GM12891 (cell line): ENCODE results near the gene TAS1R1.
"Not testable (repeated sequence)": the region's sequence is repeated elsewhere in the genome, so short reads cannot be mapped to it uniquely, and the experiment has no call there.

Experiments
- DNase-seq: peaks from one replicate; pipeline ENCODE4 v3.0.0; 2011; ENCODE audit warnings: low spot score; ENCODE audit not compliant: insufficient read length
- FAIRE-seq: peaks from 2 replicates; lab custom pipeline; 2011; peaks lifted over from hg19 to GRCh38; lab: Jason Lieb, UNC
- PAX5 ChIP-seq: IDR thresholded peaks from 2 replicates; pipeline ENCODE4 v1.6.1; 2011; ENCODE audit warnings: low read length, moderate library complexity, mild to moderate bottlenecking; ENCODE audit not compliant: insufficient read depth, severe bottlenecking
- POLR2A ChIP-seq: IDR thresholded peaks from 2 replicates; pipeline ENCODE4 v1.6.1; 2011; ENCODE audit warnings: low read depth, low read length, control low read depth
- POLR2AphosphoS5 ChIP-seq: IDR thresholded peaks from 2 replicates; pipeline ENCODE4 v1.6.1; 2011; ENCODE audit warnings: low read depth, low read length, control low read depth
- POU2F2 ChIP-seq: IDR thresholded peaks from 2 replicates; pipeline ENCODE4 v1.6.1; 2011; ENCODE audit warnings: low read depth, mild to moderate bottlenecking, control low read depth, low read length, moderate library complexity
- SPI1 ChIP-seq: IDR thresholded peaks from 2 replicates; pipeline ENCODE4 v1.6.1; 2011; ENCODE audit warnings: low read depth, low read length, control low read depth
- TAF1 ChIP-seq: IDR thresholded peaks from 2 replicates; pipeline ENCODE4 v1.6.1; 2011; ENCODE audit warnings: low read depth, low read length, control low read depth

TAS1R1 gene

GRCh38 chr1:6538956-6539355 is 16.2 kb upstream of the TAS1R1 start:
- DNase-seq (no peak), FAIRE-seq (no peak)
- TF ChIP-seq POU2F2: no peak
- no peak for TF ChIP-seq POLR2AphosphoS5
- no peak for TF ChIP-seq PAX5
- TF ChIP-seq SPI1: no peak
- TF ChIP-seq POLR2A: no peak
- no peak for TF ChIP-seq TAF1

GRCh38 chr1:6544831-6545230 is 10.3 kb upstream of the TAS1R1 start:
- no peak for DNase-seq
- FAIRE-seq: no peak
- TF ChIP-seq SPI1 (no peak), POLR2A (no peak), PAX5 (no peak), TAF1 (no peak), POU2F2 (no peak), POLR2AphosphoS5 (no peak)

- no peak for FAIRE-seq
- DNase-seq: no peak
- TF ChIP-seq PAX5: no peak
Observed at GRCh38 chr1:6545276-6546112, 9.6 kb upstream of the TAS1R1 start.

GRCh38 chr1:6546326-6546725 is 8.8 kb upstream of the TAS1R1 start:
- no peak for DNase-seq
- TF ChIP-seq TAF1: no peak
- no peak for TF ChIP-seq PAX5
- TF ChIP-seq POU2F2: no peak
- no peak for TF ChIP-seq SPI1
- no peak for TF ChIP-seq POLR2A
- TF ChIP-seq POLR2AphosphoS5: no peak
- FAIRE-seq: no peak

GRCh38 chr1:6547301-6547700 is 7.8 kb upstream of the TAS1R1 start:
- no peak for FAIRE-seq
- DNase-seq: no peak
- TF ChIP-seq POU2F2: no peak
- no peak for TF ChIP-seq POLR2AphosphoS5
- no peak for TF ChIP-seq SPI1
- no peak for TF ChIP-seq POLR2A
- TF ChIP-seq TAF1: no peak
- TF ChIP-seq PAX5: no peak

- FAIRE-seq: peak; percentile 98
- TF ChIP-seq PAX5: peak; percentile 89
- no peak for TF ChIP-seq POU2F2
- TF ChIP-seq POLR2AphosphoS5: peak; percentile 74
- TF ChIP-seq SPI1: no peak
- peak; percentile 83 for TF ChIP-seq POLR2A
- peak; percentile 94 for TF ChIP-seq TAF1
- peak; percentile 97 for DNase-seq
Observed at GRCh38 chr1:6554031-6554906, 838 bp upstream of the TAS1R1 start, which contains the start of gene NOL9. Gene NOL9, minus strand, starts transcription at chr1:6554513. Its CDS starts 11 bp downstream, at chr1:6554502.

- no peak for FAIRE-seq
- DNase-seq: no peak
- no peak for TF ChIP-seq TAF1
- TF ChIP-seq POU2F2: no peak
- TF ChIP-seq PAX5: no peak
- no peak for TF ChIP-seq POLR2AphosphoS5
- no peak for TF ChIP-seq SPI1
- no peak for TF ChIP-seq POLR2A
Observed at GRCh38 chr1:6557597-6557996, 2.5 kb downstream of the TAS1R1 start.

- DNase-seq, FAIRE-seq: not testable (repeated sequence)
Observed at GRCh38 chr1:6559161-6559560, 4.1 kb downstream of the TAS1R1 start.

- FAIRE-seq (no peak), DNase-seq (no peak)
- no peak for TF ChIP-seq POLR2AphosphoS5
- no peak for TF ChIP-seq PAX5
- TF ChIP-seq TAF1: no peak
- TF ChIP-seq POLR2A: no peak
- TF ChIP-seq SPI1: no peak
- no peak for TF ChIP-seq POU2F2
Observed at GRCh38 chr1:6560267-6560666, 5.2 kb downstream of the TAS1R1 start.
